Mesenchymal stem cell (in vitro differentiated cells and primary cell): ENCODE results near the gene LGI1.

Source experiments
- DNase-seq: peaks from one replicate; pipeline ENCODE4 v3.0.0-alpha.2; 2013
- H2AFZ ChIP-seq: one replicate; pipeline ENCODE4 v1.6.1; 2013; ENCODE audit warnings: low read depth, mild to moderate bottlenecking, control low read depth, inconsistent platforms, low read length, moderate library complexity
- H2AK5ac ChIP-seq: 2 replicates; pipeline ENCODE4 v1.6.1; 2013; ENCODE audit warnings: low read length, moderate library complexity, mild to moderate bottlenecking, inconsistent platforms; ENCODE audit not compliant: severe bottlenecking
- H2BK120ac ChIP-seq: one replicate; pipeline ENCODE4 v1.6.1; 2013; ENCODE audit warnings: low read depth, mild to moderate bottlenecking, inconsistent platforms, low read length, moderate library complexity
- H2BK12ac ChIP-seq, 2 experiments: one replicate each; pipeline ENCODE4 v1.6.1; 2013; ENCODE audit warnings: inconsistent platforms in 2 of 2, low read length in 2 of 2, mild to moderate bottlenecking in 2 of 2, moderate library complexity in 2 of 2, control low read depth in 1 of 2
- H2BK15ac ChIP-seq: one replicate; pipeline ENCODE4 v1.6.1; 2013; ENCODE audit warnings: mild to moderate bottlenecking, low read depth, inconsistent platforms; ENCODE audit not compliant: poor library complexity, severe bottlenecking
- H2BK5ac ChIP-seq: 2 replicates; pipeline ENCODE4 v1.6.1; 2013; ENCODE audit warnings: low read depth, mild to moderate bottlenecking, low read length, control low read depth, inconsistent platforms; ENCODE audit not compliant: poor library complexity, severe bottlenecking
- H3K14ac ChIP-seq, 2 experiments: one replicate each; pipeline ENCODE4 v1.6.1; 2013; ENCODE audit warnings: inconsistent platforms in 2 of 2, low read length in 2 of 2, control low read depth in 1 of 2, mild to moderate bottlenecking in 1 of 2, moderate library complexity in 1 of 2
- H3K18ac ChIP-seq, 2 experiments: one replicate each; pipeline ENCODE4 v1.6.1; 2013; ENCODE audit warnings: inconsistent platforms in 2 of 2, low read length in 2 of 2, control low read depth in 1 of 2, low read depth in 1 of 2, mild to moderate bottlenecking in 1 of 2
- H3K23ac ChIP-seq, 2 experiments: one replicate each; pipeline ENCODE4 v1.6.1; 2013; ENCODE audit warnings: inconsistent platforms in 2 of 2, low read length in 2 of 2, mild to moderate bottlenecking in 2 of 2, moderate library complexity in 2 of 2, control low read depth in 1 of 2
- H3K27ac ChIP-seq: 2 replicates; pipeline ENCODE4 v1.5.1; 2013; ENCODE audit warnings: mild to moderate bottlenecking, moderate library complexity, low read length, control low read depth, inconsistent platforms; ENCODE audit not compliant: poor library complexity, severe bottlenecking
- H3K27me3 ChIP-seq, 2 experiments: 2 replicates each; pipeline versions ENCODE4 v1.6.1 to v1.7.0; 2013; ENCODE audit warnings: low read length in 2 of 2, mild to moderate bottlenecking in 2 of 2, moderate library complexity in 2 of 2, control low read depth in 1 of 2, inconsistent platforms in 1 of 2; ENCODE audit not compliant: control insufficient read depth in 1 of 2, insufficient read depth in 1 of 2
- H3K36me3 ChIP-seq, 2 experiments: 2 replicates each; pipeline versions ENCODE4 v1.6.1 to v1.7.0; 2013; ENCODE audit warnings: low read length in 2 of 2, control low read depth in 1 of 2, inconsistent platforms in 1 of 2, low read depth in 1 of 2, mild to moderate bottlenecking in 1 of 2; ENCODE audit not compliant: insufficient read depth in 2 of 2, control insufficient read depth in 1 of 2
- H3K4ac ChIP-seq, 2 experiments: one replicate each; pipeline ENCODE4 v1.6.1; 2013; ENCODE audit warnings: inconsistent platforms in 2 of 2, low read length in 2 of 2, mild to moderate bottlenecking in 2 of 2, moderate library complexity in 2 of 2, control low read depth in 1 of 2, low read depth in 1 of 2
- H3K4me1 ChIP-seq: 2 replicates; pipeline ENCODE4 v1.6.1; 2013; ENCODE audit warnings: low read depth, low read length, control low read depth; ENCODE audit not compliant: control insufficient read depth, insufficient read depth
- H3K4me2 ChIP-seq: 2 replicates; pipeline ENCODE4 v1.6.1; 2013; ENCODE audit warnings: low read length, mild to moderate bottlenecking, inconsistent platforms; ENCODE audit not compliant: poor library complexity, severe bottlenecking
- H3K4me3 ChIP-seq, 2 experiments: 2 replicates each; pipeline versions ENCODE4 v1.5.1 to v1.7.0; 2013; ENCODE audit warnings: low read length in 2 of 2, mild to moderate bottlenecking in 2 of 2, control low read depth in 1 of 2, low read depth in 1 of 2; ENCODE audit not compliant: insufficient read depth in 1 of 2
- H3K79me1 ChIP-seq: replicated peaks from 2 replicates; pipeline ENCODE4 v1.6.1; 2013; ENCODE audit warnings: mild to moderate bottlenecking, control low read depth, low read length, inconsistent platforms; ENCODE audit not compliant: poor library complexity, severe bottlenecking
- H3K9ac ChIP-seq: 2 replicates; pipeline ENCODE4 v1.7.0; 2013; ENCODE audit warnings: mild to moderate bottlenecking, low read length, moderate library complexity
- H3K9me3 ChIP-seq: 2 replicates; pipeline ENCODE4 v1.7.0; 2013; ENCODE audit warnings: mild to moderate bottlenecking, low read length; ENCODE audit not compliant: control insufficient read depth
- H4K8ac ChIP-seq: one replicate; pipeline ENCODE4 v1.6.1; 2013; ENCODE audit warnings: inconsistent platforms, mild to moderate bottlenecking, low read length, moderate library complexity
- H4K91ac ChIP-seq: one replicate; pipeline ENCODE4 v1.6.1; 2013; ENCODE audit warnings: mild to moderate bottlenecking, low read length, inconsistent platforms
- WGBS: methylation state at CpG from one replicate; pipeline ENCODE4 v1.1.7; 2013; ENCODE audit warnings: mixed read lengths; 5-methylcytosine and 5-hydroxymethylcytosine counted together

LGI1 gene

GRCh38 chr10:93722550-93722949 lies 35.2 kb upstream of the LGI1 start:
- H3K4me1 ChIP-seq: no peaks in the 10 kb centered on the region
- no peak overlapping the region for H2BK12ac ChIP-seq
- no peak for DNase-seq
- no peak overlapping the region for H2BK120ac ChIP-seq
- H3K4me3 ChIP-seq: no peak overlapping the region
- H3K23ac ChIP-seq: no peak overlapping the region
- H4K8ac ChIP-seq: no peak overlapping the region
- no peak overlapping the region for H3K18ac ChIP-seq
- no peaks in the 10 kb centered on the region for H3K36me3 ChIP-seq
- no peak overlapping the region for H3K9ac ChIP-seq
- peaks cover 20 to 68% of the 10 kb centered on the region in 2 experiments for H3K27me3 ChIP-seq
- H3K14ac ChIP-seq: no peak overlapping the region
- H3K27ac ChIP-seq: no peak overlapping the region
- no peaks in the 10 kb centered on the region for H3K79me1 ChIP-seq
- H3K4ac ChIP-seq: no peak overlapping the region
- no peak overlapping the region for H2BK15ac ChIP-seq
- H3K4me2 ChIP-seq: no peak overlapping the region
- H2AFZ ChIP-seq: no peak overlapping the region
- peaks cover 3% of the 10 kb centered on the region for H3K9me3 ChIP-seq
- no peak overlapping the region for H2AK5ac ChIP-seq
- H4K91ac ChIP-seq: no peak overlapping the region
- no peak overlapping the region for H2BK5ac ChIP-seq

GRCh38 chr10:93723153-93723552 lies 34.6 kb upstream of the LGI1 start:
- Histone ChIP-seq H2BK120ac (no peak overlapping the region), H3K79me1 (no peaks in the 10 kb centered on the region), H3K4me1 (no peaks in the 10 kb centered on the region), H3K36me3 (no peaks in the 10 kb centered on the region), H3K4me2 (no peak overlapping the region), H3K9ac (no peak overlapping the region), H3K4me3 (no peak overlapping the region), H3K14ac (no peak overlapping the region), H2BK15ac (no peak overlapping the region), H2BK12ac (no peak overlapping the region), H3K18ac (no peak overlapping the region), H2AFZ (no peak overlapping the region), H3K9me3 (peaks cover 3% of the 10 kb centered on the region), H4K8ac (no peak overlapping the region), H2AK5ac (no peak overlapping the region), H3K4ac (no peak overlapping the region), H3K27ac (no peak overlapping the region), H3K23ac (no peak overlapping the region), H2BK5ac (no peak overlapping the region), H4K91ac (no peak overlapping the region), H3K27me3 (peaks cover 24 to 72% of the 10 kb centered on the region in 2 experiments)
- WGBS: 83% methylated on average over 1 of the region's 2 CpGs
- no peak for DNase-seq

GRCh38 chr10:93726024-93726423 lies 31.7 kb upstream of the LGI1 start:
- Histone ChIP-seq H3K18ac (no peak overlapping the region), H3K9me3 (peaks cover 3% of the 10 kb centered on the region), H2BK15ac (no peak overlapping the region), H3K27ac (no peak overlapping the region), H3K4me2 (no peak overlapping the region), H3K36me3 (no peaks in the 10 kb centered on the region), H3K4me1 (no peaks in the 10 kb centered on the region), H4K8ac (no peak overlapping the region), H3K4me3 (no peak overlapping the region), H3K23ac (no peak overlapping the region), H3K79me1 (no peaks in the 10 kb centered on the region), H4K91ac (no peak overlapping the region), H2BK12ac (no peak overlapping the region), H2BK120ac (no peak overlapping the region), H3K27me3 (peaks cover 20 to 66% of the 10 kb centered on the region in 2 experiments), H2AFZ (no peak overlapping the region), H3K14ac (no peak overlapping the region), H2AK5ac (no peak overlapping the region), H2BK5ac (no peak overlapping the region), H3K9ac (no peak overlapping the region), H3K4ac (no peak overlapping the region)
- DNase-seq: no peak
- no CpG with 5 or more reads among the region's 1 CpG for WGBS

- Histone ChIP-seq H3K23ac (no peak overlapping the region), H4K8ac (no peak overlapping the region), H2AFZ (no peak overlapping the region), H3K9me3 (no peaks in the 10 kb centered on the region), H3K4ac (no peak overlapping the region), H3K4me2 (no peak overlapping the region), H3K9ac (no peak overlapping the region), H4K91ac (no peak overlapping the region), H3K27ac (no peak overlapping the region), H3K27me3 (peaks cover 0 to 6% of the 10 kb centered on the region in 2 experiments), H2BK120ac (no peak overlapping the region), H3K4me3 (no peak overlapping the region), H3K4me1 (peaks cover 2% of the 10 kb centered on the region), H3K36me3 (no peaks in the 10 kb centered on the region), H3K18ac (no peak overlapping the region), H2BK15ac (no peak overlapping the region), H3K14ac (no peak overlapping the region), H3K79me1 (no peaks in the 10 kb centered on the region), H2AK5ac (no peak overlapping the region), H2BK5ac (no peak overlapping the region), H2BK12ac (no peak overlapping the region)
- WGBS: 91% methylated on average over 3 of the region's 3 CpGs
- DNase-seq: no peak
Measured at GRCh38 chr10:93741367-93741766, 16.4 kb upstream of the LGI1 start.
